ENCODE results near the gene CASP10. TPM values are rescaled to one million over a fixed set of nuclear protein-coding genes. Genes with fewer than 3 reads are reported as not detected.
"Not testable (repeated sequence)": the region's sequence is repeated elsewhere in the genome, so short reads cannot be mapped to it uniquely, and the experiment has no call there.

Gene CASP10
- total RNA-seq, 1 donor from 2014 or later = 3.6 TPM

DNA sequence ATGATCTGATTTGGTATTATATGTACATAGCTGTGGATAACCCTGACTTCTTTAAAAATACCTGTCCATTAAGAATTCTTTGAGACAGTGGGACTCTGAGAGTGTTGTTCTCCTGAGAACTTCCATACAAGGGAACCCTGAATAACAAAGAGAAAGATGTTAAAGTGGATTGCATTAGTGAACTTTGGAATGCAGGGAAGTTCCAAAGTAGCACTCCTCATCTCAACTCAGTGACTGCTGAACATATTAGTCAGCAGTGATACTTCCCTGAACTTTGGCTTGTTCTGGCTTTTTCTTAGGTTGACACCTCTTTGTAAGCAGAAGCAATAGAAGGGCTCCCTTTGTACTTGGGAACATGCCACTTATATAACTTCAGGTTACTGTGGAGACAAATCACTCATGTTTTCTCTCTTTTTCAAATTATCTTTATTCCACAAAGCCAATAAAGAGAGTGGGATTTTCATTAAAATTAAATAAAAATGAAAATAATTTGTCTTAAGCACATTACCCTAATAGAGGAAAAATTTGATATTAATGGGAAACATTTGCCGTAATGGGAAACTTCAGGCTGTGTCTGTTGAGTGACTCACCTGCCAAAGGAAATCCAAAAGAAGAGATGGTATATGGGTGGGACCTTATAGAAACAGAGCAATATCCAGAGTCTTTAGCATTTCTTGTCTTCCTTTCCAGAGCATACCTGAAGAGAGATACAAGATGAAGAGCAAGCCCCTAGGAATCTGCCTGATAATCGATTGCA, 33.7 kb upstream of the CASP10 start:
- Mint-ChIP-seq H3K9me3 (no peaks in the 10 kb centered on the region), H3K4me1 (ENCODE audit: unreplicated experiment) (peaks cover 17% of the 10 kb centered on the region), H3K27me3 (no peaks in the 10 kb centered on the region), H3K27ac (peak overlapping the region; percentile 90), H3K4me3 (no peak overlapping the region), H3K36me3 (peaks cover 7% of the 10 kb centered on the region)
- DNase-seq (ENCODE audit: extremely low spot score, unreplicated experiment) = no peak
- TF ChIP-seq, protein P1, sequence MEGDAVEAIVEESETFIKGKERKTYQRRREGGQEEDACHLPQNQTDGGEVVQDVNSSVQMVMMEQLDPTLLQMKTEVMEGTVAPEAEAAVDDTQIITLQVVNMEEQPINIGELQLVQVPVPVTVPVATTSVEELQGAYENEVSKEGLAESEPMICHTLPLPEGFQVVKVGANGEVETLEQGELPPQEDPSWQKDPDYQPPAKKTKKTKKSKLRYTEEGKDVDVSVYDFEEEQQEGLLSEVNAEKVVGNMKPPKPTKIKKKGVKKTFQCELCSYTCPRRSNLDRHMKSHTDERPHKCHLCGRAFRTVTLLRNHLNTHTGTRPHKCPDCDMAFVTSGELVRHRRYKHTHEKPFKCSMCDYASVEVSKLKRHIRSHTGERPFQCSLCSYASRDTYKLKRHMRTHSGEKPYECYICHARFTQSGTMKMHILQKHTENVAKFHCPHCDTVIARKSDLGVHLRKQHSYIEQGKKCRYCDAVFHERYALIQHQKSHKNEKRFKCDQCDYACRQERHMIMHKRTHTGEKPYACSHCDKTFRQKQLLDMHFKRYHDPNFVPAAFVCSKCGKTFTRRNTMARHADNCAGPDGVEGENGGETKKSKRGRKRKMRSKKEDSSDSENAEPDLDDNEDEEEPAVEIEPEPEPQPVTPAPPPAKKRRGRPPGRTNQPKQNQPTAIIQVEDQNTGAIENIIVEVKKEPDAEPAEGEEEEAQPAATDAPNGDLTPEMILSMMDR (conservative IDR thresholded peaks at IDR 0.05) = no peak

DNA sequence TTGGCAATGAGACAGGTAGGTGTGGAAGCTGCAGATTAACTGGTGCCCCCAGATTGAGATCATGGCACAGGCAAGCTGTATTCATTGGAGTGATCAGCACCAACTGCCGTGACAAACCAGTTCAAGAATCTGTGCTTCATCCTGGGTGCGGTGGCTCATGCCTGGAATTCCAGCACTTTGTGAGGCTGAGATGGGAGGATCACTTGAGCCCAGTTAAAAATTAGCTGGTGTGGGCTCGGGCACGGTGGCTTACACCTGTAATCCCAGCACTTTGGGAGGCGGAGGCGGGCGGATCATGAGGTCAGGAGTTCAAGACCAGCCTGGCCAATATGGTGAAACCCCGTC, 33.1 kb upstream of the CASP10 start:
- not testable (repeated sequence) for DNase-seq (ENCODE audit: extremely low spot score, unreplicated experiment); H3K27me3 Mint-ChIP-seq; H3K4me3 Mint-ChIP-seq; H3K36me3 Mint-ChIP-seq; H3K9me3 Mint-ChIP-seq
- Mint-ChIP-seq H3K27ac (peak overlapping the region; percentile 83), H3K4me1 (ENCODE audit: unreplicated experiment) (peaks cover 17% of the 10 kb centered on the region)

DNA sequence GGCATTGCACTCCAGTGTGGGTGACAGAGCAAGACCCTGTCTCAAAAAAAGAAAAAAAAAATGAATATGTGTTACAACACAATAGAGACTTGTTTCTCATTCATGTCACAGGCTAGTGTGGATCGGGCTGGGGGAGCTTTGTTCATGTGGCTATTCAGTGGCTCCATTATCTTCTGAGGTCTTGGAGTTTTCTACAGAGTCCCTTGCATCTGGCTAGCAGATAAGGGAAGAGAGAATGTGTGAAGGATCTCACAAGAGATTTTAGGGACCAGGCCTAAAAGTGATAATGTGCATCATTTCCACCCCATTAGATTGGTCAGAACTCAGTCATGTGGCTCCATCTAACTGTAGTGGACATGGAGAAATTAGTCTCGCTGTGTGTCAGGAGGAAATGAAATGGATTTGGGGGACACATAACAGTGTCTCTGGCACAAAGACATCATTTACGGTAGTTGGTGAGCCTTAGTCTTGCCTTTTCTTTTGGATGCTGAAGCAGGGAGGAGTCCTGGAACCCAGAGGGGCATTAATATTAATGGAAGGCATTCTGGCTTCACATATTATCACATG, 32.4 kb upstream of the CASP10 start:
- H3K4me1 Mint-ChIP-seq (ENCODE audit: unreplicated experiment) = peaks cover 17% of the 10 kb centered on the region
- DNase-seq (ENCODE audit: extremely low spot score, unreplicated experiment) = no peak
- peak overlapping the region; percentile 88 for H3K27ac Mint-ChIP-seq
- H3K36me3 Mint-ChIP-seq = peaks cover 7% of the 10 kb centered on the region
- TF ChIP-seq, protein P1 (conservative IDR thresholded peaks at IDR 0.05) = no peak
- H3K27me3 Mint-ChIP-seq = no peaks in the 10 kb centered on the region
- no peaks in the 10 kb centered on the region for H3K9me3 Mint-ChIP-seq
- H3K4me3 Mint-ChIP-seq = no peak overlapping the region

DNA sequence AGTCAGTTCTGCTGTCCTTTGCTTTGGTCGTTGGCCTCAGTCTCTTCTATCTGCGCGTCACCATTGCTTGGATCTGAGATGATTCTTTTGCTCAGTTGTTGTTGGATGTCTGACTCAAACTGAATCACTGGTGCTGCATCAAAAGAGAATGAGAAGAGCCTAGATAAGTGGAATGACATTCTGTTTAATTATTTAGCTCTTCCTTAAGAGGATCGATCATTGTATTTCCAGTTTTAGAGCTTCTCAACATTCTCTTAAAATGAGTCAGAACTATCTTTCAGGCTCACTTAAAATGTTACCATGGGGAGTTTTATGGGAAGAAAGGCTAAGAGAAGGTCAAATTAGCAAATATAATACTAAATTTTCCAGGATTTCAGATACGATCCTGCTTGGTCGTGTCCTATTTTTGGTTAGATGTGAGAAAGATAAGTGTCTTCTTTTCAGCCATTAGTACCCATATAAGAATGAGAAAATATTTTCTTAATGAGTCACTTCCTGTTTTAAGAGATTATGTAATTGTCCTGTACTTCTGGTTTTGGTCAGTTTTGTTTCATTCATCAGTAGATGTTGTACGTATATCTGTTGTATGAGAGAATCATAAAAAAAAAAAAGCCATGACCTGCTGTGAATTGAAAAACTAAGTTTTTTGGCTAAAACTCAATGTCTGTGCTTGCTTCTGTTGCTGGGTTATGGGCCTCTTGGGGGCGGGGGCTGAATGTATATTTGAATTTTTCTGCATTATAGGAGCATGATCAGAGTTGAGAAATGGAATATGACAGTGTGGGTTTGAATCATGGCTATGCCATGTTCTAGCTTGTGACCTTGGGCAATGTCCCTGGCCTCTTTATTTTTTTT, 31.6 kb upstream of the CASP10 start:
- Mint-ChIP-seq H3K36me3 (peaks cover 7% of the 10 kb centered on the region), H3K4me3 (peak overlapping the region; percentile 46), H3K4me1 (ENCODE audit: unreplicated experiment) (peaks cover 17% of the 10 kb centered on the region), H3K27me3 (no peaks in the 10 kb centered on the region), H3K9me3 (no peaks in the 10 kb centered on the region), H3K27ac (peak overlapping the region; percentile 88)
- DNase-seq (ENCODE audit: extremely low spot score, unreplicated experiment) = no peak
- TF ChIP-seq, protein P1 (conservative IDR thresholded peaks at IDR 0.05) = no peak

DNA sequence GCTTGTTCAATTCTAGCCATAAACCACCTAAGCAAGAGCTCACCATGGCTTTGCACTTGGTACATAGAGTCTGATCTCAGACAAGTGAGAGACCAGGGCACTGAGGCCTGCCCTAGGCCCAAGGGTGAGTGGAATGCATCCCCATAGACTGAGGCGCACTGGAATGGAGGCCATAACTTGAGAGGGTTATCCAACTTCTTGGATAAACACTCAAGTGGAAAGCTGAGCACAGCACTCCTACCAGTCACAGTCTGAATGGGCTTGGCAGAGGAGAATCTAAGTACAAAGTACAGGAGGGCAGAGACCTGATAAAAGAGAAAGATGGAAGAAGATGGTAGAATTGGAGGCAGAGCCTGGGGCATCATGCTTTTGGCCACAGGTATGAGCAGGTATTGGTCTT, 30.4 kb upstream of the CASP10 start:
- Mint-ChIP-seq H3K4me1 (ENCODE audit: unreplicated experiment) (peaks cover 17% of the 10 kb centered on the region), H3K27me3 (no peaks in the 10 kb centered on the region), H3K9me3 (no peaks in the 10 kb centered on the region), H3K27ac (peak overlapping the region; percentile 16), H3K36me3 (peaks cover 7% of the 10 kb centered on the region), H3K4me3 (no peak overlapping the region)
- TF ChIP-seq, protein P1 (conservative IDR thresholded peaks at IDR 0.05) = no peak
- DNase-seq (ENCODE audit: extremely low spot score, unreplicated experiment) = no peak
